Astrocyte of the cerebellum (primary cell): ENCODE data around the gene CADM4.

ENCODE experiments used
- DNase-seq: peaks from one replicate; pipeline ENCODE4 v3.0.0-alpha.2; 2011; ENCODE audit warnings: low read depth
- H3K4me3 ChIP-seq: 2 replicates; pipeline ENCODE4 v1.5.1; 2011; ENCODE audit warnings: mild to moderate bottlenecking, low read depth, low read length, moderate library complexity
- in situ Hi-C: cut with HindIII; loops from 2 replicates; pipeline ENCODE4 v1.10.0; 2017; ENCODE audit warnings: low sequenced_read_pairs
- TF ChIP-seq, protein P1 (sequence below): IDR thresholded peaks from 2 replicates; pipeline ENCODE4 v1.5.1; 2012; ENCODE audit warnings: low read length, low read depth, moderate library complexity, mild to moderate bottlenecking; ENCODE audit errors: missing control alignments

The CADM4 gene

DNA sequence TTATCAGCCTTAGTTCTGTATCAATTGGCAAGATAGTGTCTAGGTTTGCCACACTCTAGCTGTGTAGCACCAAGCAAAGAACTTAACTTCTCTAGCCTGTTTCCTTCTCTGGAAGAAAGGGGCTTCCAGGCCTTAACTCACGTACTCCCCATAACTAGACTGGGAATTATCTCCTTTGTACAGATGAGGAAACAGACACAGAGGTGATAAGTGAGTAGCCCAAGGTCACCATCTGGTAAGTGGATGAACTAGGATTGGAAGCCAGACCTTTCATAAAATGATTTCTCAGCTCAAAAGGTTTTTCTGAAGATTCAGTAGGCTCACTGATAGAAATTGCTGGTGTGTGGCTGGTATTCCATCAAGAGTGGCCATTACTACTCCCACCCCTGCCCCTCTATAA lies 23.3 kb downstream of the CADM4 start:
- no peak for DNase-seq
- TF ChIP-seq, protein P1, sequence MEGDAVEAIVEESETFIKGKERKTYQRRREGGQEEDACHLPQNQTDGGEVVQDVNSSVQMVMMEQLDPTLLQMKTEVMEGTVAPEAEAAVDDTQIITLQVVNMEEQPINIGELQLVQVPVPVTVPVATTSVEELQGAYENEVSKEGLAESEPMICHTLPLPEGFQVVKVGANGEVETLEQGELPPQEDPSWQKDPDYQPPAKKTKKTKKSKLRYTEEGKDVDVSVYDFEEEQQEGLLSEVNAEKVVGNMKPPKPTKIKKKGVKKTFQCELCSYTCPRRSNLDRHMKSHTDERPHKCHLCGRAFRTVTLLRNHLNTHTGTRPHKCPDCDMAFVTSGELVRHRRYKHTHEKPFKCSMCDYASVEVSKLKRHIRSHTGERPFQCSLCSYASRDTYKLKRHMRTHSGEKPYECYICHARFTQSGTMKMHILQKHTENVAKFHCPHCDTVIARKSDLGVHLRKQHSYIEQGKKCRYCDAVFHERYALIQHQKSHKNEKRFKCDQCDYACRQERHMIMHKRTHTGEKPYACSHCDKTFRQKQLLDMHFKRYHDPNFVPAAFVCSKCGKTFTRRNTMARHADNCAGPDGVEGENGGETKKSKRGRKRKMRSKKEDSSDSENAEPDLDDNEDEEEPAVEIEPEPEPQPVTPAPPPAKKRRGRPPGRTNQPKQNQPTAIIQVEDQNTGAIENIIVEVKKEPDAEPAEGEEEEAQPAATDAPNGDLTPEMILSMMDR, result no peak
- H3K4me3 ChIP-seq, result no peak overlapping the region
- in situ Hi-C loops, result no loop called here

DNA sequence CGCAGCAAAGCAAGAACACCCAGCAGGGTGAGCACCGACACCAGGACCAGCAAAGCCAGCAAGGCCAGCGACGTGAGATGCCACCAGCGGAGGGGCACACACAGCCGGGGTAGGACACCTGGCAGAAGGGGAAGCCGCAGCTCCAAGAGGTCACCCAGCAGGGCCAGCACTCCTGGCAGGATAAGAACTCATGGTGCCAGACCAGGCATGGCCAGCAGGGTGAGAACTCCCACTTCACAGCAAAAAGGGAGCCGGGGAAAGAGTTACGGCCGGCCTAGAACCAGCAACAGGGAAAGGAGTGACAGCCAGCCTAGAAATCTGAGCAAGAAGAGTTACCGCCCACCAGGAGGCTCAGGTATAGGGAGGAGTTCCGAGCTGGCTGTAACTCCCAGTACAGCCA lies 27.3 kb downstream of the CADM4 start:
- no peak overlapping the region for H3K4me3 ChIP-seq
- TF ChIP-seq, protein P1, result no peak
- in situ Hi-C loops, result no loop called here
- no peak for DNase-seq

DNA sequence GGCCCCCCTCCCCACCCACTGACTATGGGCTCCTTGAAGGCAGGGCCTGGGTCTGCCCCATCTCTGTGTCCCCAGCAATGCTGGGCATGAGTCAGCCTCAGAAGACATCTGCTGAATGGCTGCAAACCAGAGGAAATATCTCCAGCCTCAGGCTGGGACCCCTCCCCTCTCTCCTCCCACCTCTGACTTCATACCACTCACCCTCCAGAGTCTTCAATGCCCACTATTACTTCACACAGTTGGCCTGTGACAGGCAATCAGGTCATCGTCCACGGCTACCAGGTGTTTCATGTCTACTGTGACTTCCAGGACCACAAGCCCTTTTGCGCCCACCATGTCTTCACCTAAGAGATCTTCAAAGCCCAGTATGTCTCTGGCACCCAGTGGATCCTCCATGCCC lies 27.9 kb downstream of the CADM4 start, which contains the start of gene SRRM5:
SRRM5 (plus strand) TSS at position 301 of the 400 bp plus-strand sequence; CDS start at position 335, 34 bp downstream.
- TF ChIP-seq, protein P1, result no peak
- no peak for DNase-seq
- in situ Hi-C loops, result no loop called here
- H3K4me3 ChIP-seq, result no peak within 1 kb of the TSS

DNA sequence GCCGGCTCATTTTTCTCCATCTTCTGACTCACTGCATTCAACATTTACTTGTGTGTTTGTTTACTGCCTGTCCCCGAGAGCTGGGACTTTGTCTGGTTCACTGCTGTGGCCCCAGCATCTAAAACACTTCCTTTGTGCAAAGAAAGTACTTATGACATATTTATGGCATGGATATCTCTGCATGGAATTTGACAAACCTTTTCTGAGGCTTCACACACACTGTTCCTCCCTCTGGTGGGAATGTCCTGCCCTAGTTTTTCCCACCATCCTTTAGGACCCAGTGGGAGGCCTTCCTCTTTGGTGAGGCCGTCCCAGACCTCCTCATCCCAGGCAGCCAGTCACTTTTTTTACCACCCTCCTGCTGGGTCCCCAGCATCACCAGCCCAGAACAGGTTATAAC lies 29.2 kb downstream of the CADM4 start:
- no peak overlapping the region for H3K4me3 ChIP-seq
- DNase-seq, result peak; percentile 38
- in situ Hi-C loops, result no loop called here
- TF ChIP-seq, protein P1, result no peak

DNA sequence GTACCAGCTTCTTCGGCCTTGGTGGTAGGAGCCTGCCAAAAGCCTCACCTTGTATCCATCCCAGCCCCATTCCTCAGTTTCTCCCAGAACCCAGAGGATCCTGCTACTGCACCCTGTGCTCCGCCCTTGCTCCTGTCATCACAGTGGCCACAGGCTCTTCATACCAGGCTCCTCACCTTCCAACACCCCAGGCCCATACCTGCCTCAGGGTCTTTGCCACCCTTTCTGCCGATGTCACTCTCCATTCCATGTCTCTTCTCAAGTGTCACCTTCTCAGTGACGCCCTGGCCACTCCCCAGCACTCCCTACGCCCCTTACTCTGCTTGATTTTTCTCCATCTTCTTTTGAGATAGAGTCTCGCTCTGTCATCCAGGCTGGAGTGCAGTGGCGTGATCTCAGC lies 29.8 kb downstream of the CADM4 start:
- H3K4me3 ChIP-seq, result no peak overlapping the region
- TF ChIP-seq, protein P1, result no peak
- in situ Hi-C loops, result no loop called here
- no peak for DNase-seq

DNA sequence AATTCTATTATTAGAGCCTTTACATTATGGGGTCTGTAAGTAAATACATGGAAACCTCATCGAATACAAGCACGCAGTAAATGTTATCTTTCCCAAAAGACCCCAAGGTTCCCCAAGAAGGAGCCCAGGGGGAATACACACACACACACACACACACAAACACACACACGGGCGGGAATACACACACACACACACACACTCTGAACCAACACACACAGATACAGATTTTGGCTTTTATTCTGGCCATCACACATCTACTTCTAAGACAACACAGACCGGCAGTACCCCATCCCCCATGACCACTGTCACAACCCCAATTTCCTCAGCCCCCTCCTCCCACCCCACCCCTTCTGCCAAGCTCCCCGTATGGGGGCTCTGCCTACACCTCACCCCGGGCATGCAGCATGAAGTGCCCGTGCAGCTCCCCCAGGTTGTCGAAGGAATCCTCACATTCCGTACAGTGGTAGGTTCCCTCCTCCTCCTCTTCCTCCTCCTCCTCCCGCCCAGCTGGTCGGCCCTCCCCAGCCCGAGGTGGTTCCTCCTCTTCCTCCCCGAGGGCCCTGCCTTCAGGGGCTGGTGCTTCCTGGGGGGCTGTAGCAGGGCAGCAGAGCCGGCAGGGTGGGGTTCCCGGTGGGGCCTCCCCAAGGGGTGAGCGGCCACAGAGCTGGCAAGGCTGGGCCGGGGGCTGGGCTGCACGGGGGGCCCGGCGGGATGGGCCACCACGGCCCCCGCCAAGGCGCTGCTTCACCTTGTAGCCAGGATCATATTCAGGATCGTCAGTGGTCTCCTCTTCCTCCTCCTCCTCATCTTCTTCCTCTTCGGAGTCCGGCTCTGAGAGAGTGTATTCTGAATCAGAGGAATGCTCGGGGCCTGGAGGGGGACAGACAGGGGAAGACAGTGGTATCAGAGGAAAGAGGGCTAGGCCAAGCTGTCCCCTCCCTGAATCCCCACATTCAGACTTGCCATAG lies 32.1 kb downstream of the CADM4 start:
- H3K4me3 ChIP-seq, result no peak overlapping the region
- in situ Hi-C loops, result no loop called here
- DNase-seq, result no peak
- TF ChIP-seq, protein P1, result no peak
